RPMI7951 (cell line): ENCODE data around the gene CYP46A1. TPM values are rescaled to one million over a fixed set of nuclear protein-coding genes. Genes with fewer than 3 reads are reported as not detected.
"Not testable (repeated sequence)": the region's sequence is repeated elsewhere in the genome, so short reads cannot be mapped to it uniquely, and the experiment has no call there.

Experiments used
- DNase-seq: peaks from one replicate; pipeline ENCODE4 v3.0.0-alpha.2; 2012; ENCODE audit warnings: low read depth
- total RNA-seq: library from RNA; depleted of rRNA; stranded (reverse); fragments of >200 nt; shearing (Covaris generic); gene quantifications from 2 replicates; pipeline ENCODE4 v1.2.3, GENCODE V29; 2014

The CYP46A1 gene
- total RNA-seq, 1 experiment from 2014 or later, result not detected

GRCh38 chr14:99657645-99658155 lies 26.4 kb upstream of the CYP46A1 start:
- no peak for DNase-seq

GRCh38 chr14:99658218-99658845 lies 25.8 kb upstream of the CYP46A1 start:
- no peak for DNase-seq

- no peak for DNase-seq
Measured at GRCh38 chr14:99659333-99659741, 24.8 kb upstream of the CYP46A1 start.

- no peak for DNase-seq
Measured at GRCh38 chr14:99660006-99660566, 24.0 kb upstream of the CYP46A1 start.

GRCh38 chr14:99660794-99661193 lies 23.3 kb upstream of the CYP46A1 start:
- DNase-seq, result no peak

GRCh38 chr14:99661206-99661605 lies 22.9 kb upstream of the CYP46A1 start:
- DNase-seq, result not testable (repeated sequence)

GRCh38 chr14:99662846-99663245 lies 21.3 kb upstream of the CYP46A1 start:
- no peak for DNase-seq

- no peak for DNase-seq
Measured at GRCh38 chr14:99663386-99664057, 20.6 kb upstream of the CYP46A1 start.

GRCh38 chr14:99664058-99664936 lies 19.8 kb upstream of the CYP46A1 start:
- no peak for DNase-seq

- DNase-seq, result no peak
Measured at GRCh38 chr14:99664937-99665273, 19.2 kb upstream of the CYP46A1 start.

- DNase-seq, result no peak
Measured at GRCh38 chr14:99666533-99666932, 17.6 kb upstream of the CYP46A1 start.

GRCh38 chr14:99667045-99667444 lies 17.1 kb upstream of the CYP46A1 start:
- DNase-seq, result no peak

- no peak for DNase-seq
Measured at GRCh38 chr14:99667821-99668220, 16.3 kb upstream of the CYP46A1 start.

GRCh38 chr14:99668307-99669295 lies 15.5 kb upstream of the CYP46A1 start:
- no peak for DNase-seq

- DNase-seq, result no peak
Measured at GRCh38 chr14:99670361-99671234, 13.5 kb upstream of the CYP46A1 start.

GRCh38 chr14:99671235-99672224 lies 12.6 kb upstream of the CYP46A1 start:
- no peak for DNase-seq

GRCh38 chr14:99672506-99673304 lies 11.4 kb upstream of the CYP46A1 start:
- no peak for DNase-seq
